Neural progenitor cell (in vitro differentiated cells): Measurements from ENCODE around the gene PNPLA7. TPM values are rescaled to one million over a fixed set of nuclear protein-coding genes. Genes with fewer than 3 reads are reported as not detected.

Experiments used
- DNase-seq: peaks from one replicate; pipeline ENCODE4 v3.0.0-alpha.2; 2016; ENCODE audit warnings: low spot score
- H2AFZ ChIP-seq: fragments of 200-600 bp; sonication (generic); replicated peaks from 2 replicates; pipeline ENCODE4 v1.6.1; 2016; ENCODE audit warnings: antibody characterized with exemption
- H3F3A ChIP-seq: fragments of 200-600 bp; sonication (generic); 2 replicates; pipeline ENCODE4 v1.6.1; 2016; ENCODE audit warnings: antibody characterized with exemption, low read depth
- H3K27ac ChIP-seq: fragments of 200-600 bp; sonication (generic); 2 replicates; pipeline ENCODE4 v1.5.1; 2016; ENCODE audit warnings: mild to moderate bottlenecking
- H3K27me3 ChIP-seq: fragments of 200-600 bp; sonication (generic); 2 replicates; pipeline ENCODE4 v1.6.1; 2016; ENCODE audit warnings: mild to moderate bottlenecking, moderate library complexity
- H3K36me3 ChIP-seq: fragments of 200-600 bp; sonication (generic); 2 replicates; pipeline ENCODE4 v1.5.1; 2016
- H3K4me1 ChIP-seq: fragments of 200-600 bp; sonication (generic); 2 replicates; pipeline ENCODE4 v1.6.1; 2016; ENCODE audit warnings: mixed run types
- H3K4me2 ChIP-seq: fragments of 200-600 bp; sonication (generic); 2 replicates; pipeline ENCODE4 v1.6.1; 2016
- H3K4me3 ChIP-seq: fragments of 200-600 bp; sonication (generic); 2 replicates; pipeline ENCODE4 v1.5.1; 2016
- H3K79me2 ChIP-seq: fragments of 200-600 bp; sonication (generic); 2 replicates; pipeline ENCODE4 v1.6.1; 2016; ENCODE audit warnings: low read depth
- H3K9ac ChIP-seq: fragments of 200-600 bp; sonication (generic); 2 replicates; pipeline ENCODE4 v1.6.1; 2016
- H3K9me3 ChIP-seq: fragments of 200-600 bp; sonication (generic); 2 replicates; pipeline ENCODE4 v1.5.1; 2016; ENCODE audit warnings: low read depth
- H4K20me1 ChIP-seq: fragments of 200-600 bp; sonication (generic); 2 replicates; pipeline ENCODE4 v1.6.1; 2016; ENCODE audit warnings: low read depth
- H3K27ac Mint-ChIP-seq: 3 replicates; pipeline ENCODE4 v1.8.0; 2021; ENCODE audit warnings: mixed read lengths
- H3K27me3 Mint-ChIP-seq: 2 replicates; pipeline ENCODE4 v1.8.0; 2022; ENCODE audit warnings: low read depth, mild to moderate bottlenecking, inconsistent platforms, moderate library complexity, mixed read lengths; ENCODE audit not compliant: insufficient read depth
- H3K36me3 Mint-ChIP-seq: 3 replicates; pipeline ENCODE4 v1.8.0; 2021; ENCODE audit warnings: mixed read lengths
- H3K4me1 Mint-ChIP-seq: 3 replicates; pipeline ENCODE4 v1.8.0; 2021; ENCODE audit warnings: mixed read lengths
- H3K4me3 Mint-ChIP-seq: 3 replicates; pipeline ENCODE4 v1.8.0; 2021; ENCODE audit warnings: mild to moderate bottlenecking, moderate library complexity, mixed read lengths
- H3K9me3 Mint-ChIP-seq: 3 replicates; pipeline ENCODE4 v1.8.0; 2020; ENCODE audit warnings: mixed read lengths
- EZH2 ChIP-seq: fragments of 200-600 bp; sonication (generic); IDR thresholded peaks from 2 replicates; pipeline ENCODE4 v1.6.1; 2017; ENCODE audit warnings: antibody characterized with exemption, mild to moderate bottlenecking, moderate library complexity
- EZH2phosphoT487 ChIP-seq: fragments of 200-600 bp; sonication (generic); IDR thresholded peaks from 2 replicates; pipeline ENCODE4 v1.6.1; 2017; ENCODE audit warnings: antibody characterized with exemption
- total RNA-seq: library from RNA; depleted of rRNA; stranded (reverse); fragments of >200 nt; gene quantifications from 2 replicates; pipeline ENCODE4 v1.2.3, GENCODE V29; 2015; ENCODE audit warnings: low replicate concordance
- TF ChIP-seq, protein P1 (sequence below): fragments of 200-600 bp; sonication (generic); IDR thresholded peaks from 2 replicates; pipeline ENCODE4 v1.5.1; 2017; ENCODE audit warnings: antibody characterized with exemption, mild to moderate bottlenecking

PNPLA7 gene
- total RNA-seq, 1 donor from 2014 or later: 0.13 TPM

- Histone ChIP-seq H3K36me3 (no peaks in the 10 kb centered on the region), H3K27ac (no peak overlapping the region), H3K4me3 (no peak overlapping the region), H3K9me3 (no peaks in the 10 kb centered on the region), H3K4me1 (no peaks in the 10 kb centered on the region), H3K9ac (no peak overlapping the region), H4K20me1 (no peaks in the 10 kb centered on the region), H2AFZ (no peak overlapping the region), H3F3A (no peaks in the 10 kb centered on the region), H3K27me3 (no peaks in the 10 kb centered on the region), H3K4me2 (no peak overlapping the region), H3K79me2 (no peaks in the 10 kb centered on the region)
- DNase-seq: no peak
- peaks cover 4% of the 10 kb centered on the region for H3K36me3 Mint-ChIP-seq
- TF ChIP-seq EZH2: no peak
- TF ChIP-seq, protein P1, sequence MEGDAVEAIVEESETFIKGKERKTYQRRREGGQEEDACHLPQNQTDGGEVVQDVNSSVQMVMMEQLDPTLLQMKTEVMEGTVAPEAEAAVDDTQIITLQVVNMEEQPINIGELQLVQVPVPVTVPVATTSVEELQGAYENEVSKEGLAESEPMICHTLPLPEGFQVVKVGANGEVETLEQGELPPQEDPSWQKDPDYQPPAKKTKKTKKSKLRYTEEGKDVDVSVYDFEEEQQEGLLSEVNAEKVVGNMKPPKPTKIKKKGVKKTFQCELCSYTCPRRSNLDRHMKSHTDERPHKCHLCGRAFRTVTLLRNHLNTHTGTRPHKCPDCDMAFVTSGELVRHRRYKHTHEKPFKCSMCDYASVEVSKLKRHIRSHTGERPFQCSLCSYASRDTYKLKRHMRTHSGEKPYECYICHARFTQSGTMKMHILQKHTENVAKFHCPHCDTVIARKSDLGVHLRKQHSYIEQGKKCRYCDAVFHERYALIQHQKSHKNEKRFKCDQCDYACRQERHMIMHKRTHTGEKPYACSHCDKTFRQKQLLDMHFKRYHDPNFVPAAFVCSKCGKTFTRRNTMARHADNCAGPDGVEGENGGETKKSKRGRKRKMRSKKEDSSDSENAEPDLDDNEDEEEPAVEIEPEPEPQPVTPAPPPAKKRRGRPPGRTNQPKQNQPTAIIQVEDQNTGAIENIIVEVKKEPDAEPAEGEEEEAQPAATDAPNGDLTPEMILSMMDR: no peak
- no peak for TF ChIP-seq EZH2phosphoT487
- H3K27ac Mint-ChIP-seq: no peak overlapping the region
- no peak overlapping the region for H3K4me3 Mint-ChIP-seq
- peaks cover 9% of the 10 kb centered on the region for H3K27me3 Mint-ChIP-seq
- no peaks in the 10 kb centered on the region for H3K4me1 Mint-ChIP-seq
- H3K9me3 Mint-ChIP-seq: peaks cover 9% of the 10 kb centered on the region
These were observed 56.1 kb downstream of the PNPLA7 start for GRCh38 chr9:137494104-137494544.

GRCh38 chr9:137493364-137494103, 56.7 kb downstream of the PNPLA7 start:
- no peaks in the 10 kb centered on the region for H3K4me1 ChIP-seq
- no peaks in the 10 kb centered on the region for H3F3A ChIP-seq
- no peak overlapping the region for H3K4me3 ChIP-seq
- H3K79me2 ChIP-seq: no peaks in the 10 kb centered on the region
- no peaks in the 10 kb centered on the region for H4K20me1 ChIP-seq
- H3K9me3 ChIP-seq: no peaks in the 10 kb centered on the region
- no peak overlapping the region for H3K4me2 ChIP-seq
- TF ChIP-seq, protein P1: no peak
- TF ChIP-seq EZH2phosphoT487 (no peak), EZH2 (no peak)
- no peak overlapping the region for H3K9ac ChIP-seq
- Mint-ChIP-seq H3K27ac (no peak overlapping the region), H3K4me1 (no peaks in the 10 kb centered on the region), H3K4me3 (no peak overlapping the region), H3K36me3 (peaks cover 4% of the 10 kb centered on the region), H3K9me3 (peaks cover 9% of the 10 kb centered on the region), H3K27me3 (peaks cover 7% of the 10 kb centered on the region)
- H3K36me3 ChIP-seq: no peaks in the 10 kb centered on the region
- H3K27me3 ChIP-seq: no peaks in the 10 kb centered on the region
- H2AFZ ChIP-seq: no peak overlapping the region
- DNase-seq: no peak
- H3K27ac ChIP-seq: no peak overlapping the region

DNA sequence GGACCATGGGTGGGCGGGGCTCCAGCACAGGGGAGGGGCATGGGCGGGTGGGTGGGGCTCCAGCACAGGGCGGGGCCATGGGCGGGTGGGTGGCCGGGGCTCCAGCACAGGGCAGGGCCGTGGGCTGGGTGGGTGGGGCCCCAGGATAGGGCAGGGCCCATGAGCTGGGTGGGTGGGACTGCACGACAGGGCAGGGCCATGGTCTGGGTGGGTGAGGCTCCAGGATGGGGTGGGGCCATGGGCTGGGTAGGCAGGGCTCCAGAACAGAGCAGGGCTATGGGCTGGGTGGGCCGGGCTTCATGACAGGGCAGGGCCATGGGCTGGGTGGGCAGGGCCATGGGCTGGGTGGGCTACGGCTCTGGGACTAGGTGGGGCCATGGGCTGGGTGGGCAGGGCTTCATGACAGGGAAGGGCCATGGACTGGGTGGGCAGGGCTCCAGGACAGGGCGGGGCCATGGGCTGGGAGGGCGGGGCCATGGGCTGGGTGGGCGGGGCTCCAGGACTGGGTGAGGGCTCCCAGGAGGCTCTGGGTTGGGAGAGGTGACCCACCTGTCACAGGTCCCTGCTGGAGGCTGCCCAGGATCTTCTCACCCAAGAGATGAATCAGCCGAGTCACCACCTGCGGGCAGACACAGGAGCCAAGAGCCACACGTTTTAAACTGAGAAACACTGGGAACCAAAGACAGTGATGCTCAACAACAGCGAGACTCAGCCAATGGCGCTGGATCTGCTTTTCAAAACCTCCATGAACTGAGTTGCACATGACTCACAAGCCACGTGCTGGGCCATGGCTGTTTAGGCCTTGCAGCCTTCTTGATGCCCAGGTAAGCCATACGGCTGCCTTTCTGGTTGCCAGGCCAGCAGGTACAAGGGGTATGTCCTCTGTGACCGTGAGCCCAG, 57.5 kb downstream of the PNPLA7 start:
- H3K4me3 Mint-ChIP-seq: no peak overlapping the region
- no peak overlapping the region for H2AFZ ChIP-seq
- H3K4me3 ChIP-seq: no peak overlapping the region
- no peak overlapping the region for H3K9ac ChIP-seq
- H3K4me1 ChIP-seq: no peaks in the 10 kb centered on the region
- no peaks in the 10 kb centered on the region for H3K79me2 ChIP-seq
- H3K9me3 Mint-ChIP-seq: peaks cover 9% of the 10 kb centered on the region
- no peak overlapping the region for H3K27ac ChIP-seq
- no peaks in the 10 kb centered on the region for H3K27me3 ChIP-seq
- H3K4me2 ChIP-seq: no peak overlapping the region
- H3K36me3 ChIP-seq: no peaks in the 10 kb centered on the region
- H3K36me3 Mint-ChIP-seq: peaks cover 4% of the 10 kb centered on the region
- H3K27me3 Mint-ChIP-seq: peaks cover 6% of the 10 kb centered on the region
- H3K4me1 Mint-ChIP-seq: peaks cover 3% of the 10 kb centered on the region
- no peaks in the 10 kb centered on the region for H4K20me1 ChIP-seq
- TF ChIP-seq, protein P1: no peak
- TF ChIP-seq EZH2: no peak
- no peaks in the 10 kb centered on the region for H3F3A ChIP-seq
- DNase-seq: no peak
- H3K27ac Mint-ChIP-seq: no peak overlapping the region
- no peaks in the 10 kb centered on the region for H3K9me3 ChIP-seq
